B cell (primary cell): Measurements from ENCODE around the gene DYRK4. TPM values are rescaled to one million over a fixed set of nuclear protein-coding genes. Genes with fewer than 3 reads are reported as not detected.

Source experiments
- ATAC-seq: fragments of 200-7000 bp; cut with Tn5 transposase; one replicate; pipeline ENCODE4 v1.10.0; 2021; ENCODE audit warnings: low read depth, mild to moderate bottlenecking, moderate number of reproducible peaks, moderate library complexity
- CTCF ChIA-PET: fragments of 350-600 bp; sonication (Branson Sonifier 250); formaldehyde crosslinking; loops from one replicate; lab custom pipeline; 2021; ENCODE audit warnings: antibody characterized with exemption, inconsistent platforms; lab: Charles Lee
- POLR2A ChIA-PET: fragments of 350-600 bp; sonication (Branson Sonifier 250); formaldehyde crosslinking; loops from one replicate; lab custom pipeline; 2021; ENCODE audit warnings: antibody characterized with exemption; lab: Charles Lee
- DNase-seq: peaks from one replicate; pipeline ENCODE4 v3.0.0; 2013
- H2AFZ ChIP-seq: 2 replicates; pipeline ENCODE4 v1.6.1; 2012; ENCODE audit warnings: mild to moderate bottlenecking, low read depth, low read length; ENCODE audit not compliant: insufficient read depth, poor library complexity, severe bottlenecking
- H3K27ac ChIP-seq, 2 donors: 1 replicate in 1 of 2; 2 replicates in 1 of 2; pipeline ENCODE4 v1.5.1; 2012 to 2013; ENCODE audit warnings: low read length in 2 of 2, mild to moderate bottlenecking in 2 of 2, moderate library complexity in 1 of 2
- H3K27me3 ChIP-seq, 4 experiments: fragments of 200-600 bp in 1 of 4; sonication (generic) in 1 of 4; replicated peaks in 1 of 4; 1 replicate in 2 of 4; 2 replicates in 2 of 4; pipeline versions ENCODE4 v1.6.1 to v1.7.0; 2013 to 2016; ENCODE audit warnings: low read length in 3 of 4, mild to moderate bottlenecking in 2 of 4, mixed read lengths in 1 of 4, moderate library complexity in 1 of 4; ENCODE audit not compliant: insufficient read depth in 4 of 4, control insufficient read depth in 3 of 4; ENCODE audit errors: control extremely low read depth in 1 of 4
- H3K36me3 ChIP-seq, 2 experiments: replicated peaks in 1 of 2; 1 replicate in 1 of 2; 2 replicates in 1 of 2; pipeline versions ENCODE4 v1.6.1 to v1.7.1; 2013; ENCODE audit warnings: low read length in 1 of 2; ENCODE audit not compliant: insufficient read depth in 2 of 2, control insufficient read depth in 1 of 2; ENCODE audit errors: control extremely low read depth in 1 of 2, extremely low read depth in 1 of 2
- H3K4me1 ChIP-seq, 2 donors: fragments of 200-600 bp in 1 of 2; sonication (generic) in 1 of 2; 1 replicate in 1 of 2; 2 replicates in 1 of 2; pipeline versions ENCODE4 v1.5.1 to v1.6.1; 2013 to 2017; ENCODE audit warnings: low read length in 2 of 2; ENCODE audit not compliant: control insufficient read depth in 2 of 2, insufficient read depth in 2 of 2
- H3K4me2 ChIP-seq: replicated peaks from 2 replicates; pipeline ENCODE3; 2012; ENCODE audit warnings: mild to moderate bottlenecking, low read depth, low read length; ENCODE audit not compliant: poor library complexity, severe bottlenecking
- H3K4me3 ChIP-seq, 5 experiments: fragments of 200-600 bp in 1 of 5; sonication (generic) in 1 of 5; 1 replicate in 3 of 5; 2 replicates in 2 of 5; pipeline versions ENCODE4 v1.5.1 to v1.7.0; 2011 to 2016; ENCODE audit warnings: low read length in 4 of 5, mild to moderate bottlenecking in 4 of 5, low read depth in 2 of 5, control low read depth in 1 of 5, moderate library complexity in 1 of 5; ENCODE audit not compliant: insufficient read depth in 1 of 5; ENCODE audit errors: control extremely low read depth in 1 of 5, extremely low read depth in 1 of 5
- H3K79me2 ChIP-seq: fragments of 200-600 bp; sonication (generic); one replicate; pipeline ENCODE4 v1.6.0; 2016; ENCODE audit warnings: low read length; ENCODE audit not compliant: control insufficient read depth, insufficient read depth
- H3K9ac ChIP-seq: fragments of 200-600 bp; sonication (generic); 2 replicates; pipeline ENCODE4 v1.6.1; 2017; ENCODE audit warnings: mild to moderate bottlenecking, low read length, moderate library complexity
- H3K9me3 ChIP-seq, 3 donors: one replicate each; pipeline versions ENCODE4 v1.6.1 to v1.7.1; 2013; ENCODE audit warnings: low read length in 2 of 3; ENCODE audit not compliant: control insufficient read depth in 2 of 3, insufficient read depth in 1 of 3; ENCODE audit errors: control extremely low read depth in 1 of 3
- H4K20me1 ChIP-seq: 2 replicates; pipeline ENCODE4 v1.6.0; 2012; ENCODE audit warnings: mild to moderate bottlenecking, low read length; ENCODE audit not compliant: insufficient read depth, control insufficient read depth, poor library complexity, severe bottlenecking
- H3K27ac Mint-ChIP-seq: one replicate; pipeline ENCODE4 v1.8.0; 2021; ENCODE audit warnings: mixed read lengths
- H3K27me3 Mint-ChIP-seq: one replicate; pipeline ENCODE4 v1.8.0; 2021; ENCODE audit warnings: mixed read lengths
- H3K4me1 Mint-ChIP-seq: one replicate; pipeline ENCODE4 v1.8.0; 2021; ENCODE audit warnings: mixed read lengths
- H3K4me3 Mint-ChIP-seq: one replicate; pipeline ENCODE4 v1.8.0; 2021; ENCODE audit warnings: mixed read lengths
- H3K9me3 Mint-ChIP-seq: one replicate; pipeline ENCODE4 v1.8.0; 2022; ENCODE audit warnings: mixed read lengths; ENCODE audit not compliant: insufficient read depth
- EZH2 ChIP-seq: IDR thresholded peaks from 2 replicates; pipeline ENCODE4 v1.6.1; 2012; ENCODE audit warnings: borderline replicate concordance, low read depth, mild to moderate bottlenecking, moderate library complexity, low read length; ENCODE audit not compliant: insufficient read depth, poor library complexity, severe bottlenecking
- WGBS: methylation state at CpG from one replicate; pipeline ENCODE4 v1.1.5; 2013; ENCODE audit warnings: missing lambda C conversion rate; ENCODE audit not compliant: insufficient coverage; 5-methylcytosine and 5-hydroxymethylcytosine counted together
- intact Hi-C: fragments of 100-400 bp; cut with micrococcal nuclease; formaldehyde crosslinking; loops from one replicate; pipeline ENCODE4 v1.10.0; 2022
- polyA plus RNA-seq: library from polyadenylated mRNA; depleted of rRNA; stranded (reverse); fragments of >200 nt; gene quantifications from 2 replicates; pipeline ENCODE4 v1.2.3, GENCODE V29; 2012
- total RNA-seq, 2 donors: library from RNA; stranded (reverse); fragments of 120-200 nt in 1 of 2; gene quantifications; 1 replicate in 1 of 2; 2 replicates in 1 of 2; pipeline versions ENCODE4 v1.2.3 to v1.2.4, GENCODE V29; 2013 to 2022
- TF ChIP-seq, protein P1 (sequence below): fragments of 200-600 bp; IDR thresholded peaks from one replicate; pipeline ENCODE4 v1.8.0; 2022; ENCODE audit warnings: antibody characterized with exemption, mild to moderate bottlenecking

DYRK4 gene
- total and polyA plus RNA-seq, 2 donors (not counting 1 experiment from before 2014, with no cell fraction given), result 41.3 to 63.3 TPM

DNA sequence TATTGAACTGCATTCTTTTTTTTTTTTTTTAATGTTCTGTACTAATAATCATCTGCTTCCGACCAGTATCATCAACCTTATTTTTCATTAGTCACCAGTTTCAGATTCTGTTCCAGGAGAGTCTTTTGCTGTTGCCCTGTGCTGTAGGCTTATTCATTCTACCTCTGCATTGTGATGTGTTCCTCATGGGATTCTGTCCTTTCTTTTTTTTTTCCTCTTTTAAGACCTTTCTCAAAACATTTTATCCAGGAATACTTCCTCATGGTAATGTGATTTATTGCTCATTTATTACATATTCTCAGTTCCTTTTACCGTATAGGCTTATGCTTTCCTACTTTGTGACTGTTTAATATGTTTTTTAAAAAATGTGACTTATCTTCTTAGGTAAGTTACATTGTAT lies 91.7 kb downstream of the DYRK4 start:
- no peak for DNase-seq
- no peak overlapping the region for H3K4me3 ChIP-seq
- peaks cover 35% of the 10 kb centered on the region for H3K79me2 ChIP-seq
- H4K20me1 ChIP-seq, result peaks cover 20% of the 10 kb centered on the region
- no peak overlapping the region for H3K4me3 Mint-ChIP-seq
- POLR2A ChIA-PET, result no interaction called here
- peaks cover 15 to 46% of the 10 kb centered on the region in 2 experiments for H3K36me3 ChIP-seq
- intact Hi-C loops, result no loop called here
- WGBS, result no CpG with 5 or more reads among the region's 2 CpGs
- ATAC-seq, result no peak
- H3K9me3 ChIP-seq, result no peaks in the 10 kb centered on the region
- peaks cover 12 to 14% of the 10 kb centered on the region in 2 donors for H3K4me1 ChIP-seq
- no peaks in the 10 kb centered on the region for H3K27me3 ChIP-seq
- H3K9me3 Mint-ChIP-seq, result no peaks in the 10 kb centered on the region
- no peak overlapping the region for H2AFZ ChIP-seq
- peaks cover 36% of the 10 kb centered on the region for H3K4me1 Mint-ChIP-seq
- H3K4me2 ChIP-seq, result no peak overlapping the region
- no peaks in the 10 kb centered on the region for H3K27me3 Mint-ChIP-seq
- no peak overlapping the region for H3K27ac Mint-ChIP-seq
- no peak for TF ChIP-seq EZH2
- TF ChIP-seq, protein P1, sequence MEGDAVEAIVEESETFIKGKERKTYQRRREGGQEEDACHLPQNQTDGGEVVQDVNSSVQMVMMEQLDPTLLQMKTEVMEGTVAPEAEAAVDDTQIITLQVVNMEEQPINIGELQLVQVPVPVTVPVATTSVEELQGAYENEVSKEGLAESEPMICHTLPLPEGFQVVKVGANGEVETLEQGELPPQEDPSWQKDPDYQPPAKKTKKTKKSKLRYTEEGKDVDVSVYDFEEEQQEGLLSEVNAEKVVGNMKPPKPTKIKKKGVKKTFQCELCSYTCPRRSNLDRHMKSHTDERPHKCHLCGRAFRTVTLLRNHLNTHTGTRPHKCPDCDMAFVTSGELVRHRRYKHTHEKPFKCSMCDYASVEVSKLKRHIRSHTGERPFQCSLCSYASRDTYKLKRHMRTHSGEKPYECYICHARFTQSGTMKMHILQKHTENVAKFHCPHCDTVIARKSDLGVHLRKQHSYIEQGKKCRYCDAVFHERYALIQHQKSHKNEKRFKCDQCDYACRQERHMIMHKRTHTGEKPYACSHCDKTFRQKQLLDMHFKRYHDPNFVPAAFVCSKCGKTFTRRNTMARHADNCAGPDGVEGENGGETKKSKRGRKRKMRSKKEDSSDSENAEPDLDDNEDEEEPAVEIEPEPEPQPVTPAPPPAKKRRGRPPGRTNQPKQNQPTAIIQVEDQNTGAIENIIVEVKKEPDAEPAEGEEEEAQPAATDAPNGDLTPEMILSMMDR, result no peak
- no peak overlapping the region for H3K9ac ChIP-seq
- no peak overlapping the region for H3K27ac ChIP-seq
- CTCF ChIA-PET, result no interaction called here

Other genes starting within 250 kb of the DYRK4 start
- gene TIGAR, start 241.0 kb upstream of the DYRK4 start, total RNA-seq, result 6.6 and 14.2 TPM in 2 replicates
- 2.3 and 3.5 TPM in 2 replicates for gene TIGAR, start 241.0 kb upstream of the DYRK4 start, polyA plus RNA-seq
- gene FGF23, start 182.5 kb upstream of the DYRK4 start, total RNA-seq, result not detected in 2 replicates
- not detected in 2 replicates for gene FGF23, start 182.5 kb upstream of the DYRK4 start, polyA plus RNA-seq
- not detected in 2 replicates for gene FGF6, start 116.4 kb upstream of the DYRK4 start, total RNA-seq
- not detected in 2 replicates for gene FGF6, start 116.4 kb upstream of the DYRK4 start, polyA plus RNA-seq
- gene RAD51AP1, start 23.3 kb upstream of the DYRK4 start, total RNA-seq, result 3.4 and 4.6 TPM in 2 replicates
- 3.5 and 4.5 TPM in 2 replicates for gene RAD51AP1, start 23.3 kb upstream of the DYRK4 start, polyA plus RNA-seq
- gene AKAP3, start 86.8 kb downstream of the DYRK4 start, total RNA-seq, result 3.8 and 4.6 TPM in 2 replicates
- 0.61 and 1.2 TPM in 2 replicates for gene AKAP3, start 86.8 kb downstream of the DYRK4 start, polyA plus RNA-seq
- 73.3 and 74.2 TPM in 2 replicates for gene NDUFA9, start 86.9 kb downstream of the DYRK4 start, total RNA-seq
- gene NDUFA9, start 86.9 kb downstream of the DYRK4 start, polyA plus RNA-seq, result 30.1 and 31.1 TPM in 2 replicates
- gene GALNT8, start 158.2 kb downstream of the DYRK4 start, total RNA-seq, result 1.3 and 1.6 TPM in 2 replicates
- 0.30 and 0.63 TPM in 2 replicates for gene GALNT8, start 158.2 kb downstream of the DYRK4 start, polyA plus RNA-seq